Epithelial cell of esophagus (primary cell): Measurements from ENCODE around the gene COL9A1.
"Not testable (repeated sequence)": the region's sequence is repeated elsewhere in the genome, so short reads cannot be mapped to it uniquely, and the experiment has no call there.

Experiments
- DNase-seq: peaks from one replicate; pipeline ENCODE4 v3.0.0; 2010; ENCODE audit warnings: low read depth
- H3K4me3 ChIP-seq: 2 replicates; pipeline ENCODE4 v1.5.1; 2011; ENCODE audit warnings: mild to moderate bottlenecking, low read length, control low read depth
- TF ChIP-seq, protein P1 (sequence below): IDR thresholded peaks from 2 replicates; pipeline ENCODE4 v1.5.1; 2011; ENCODE audit warnings: low read depth, mild to moderate bottlenecking, low read length, control low read depth, inconsistent platforms; ENCODE audit not compliant: insufficient read depth; ENCODE audit errors: missing control alignments

The COL9A1 gene

DNA sequence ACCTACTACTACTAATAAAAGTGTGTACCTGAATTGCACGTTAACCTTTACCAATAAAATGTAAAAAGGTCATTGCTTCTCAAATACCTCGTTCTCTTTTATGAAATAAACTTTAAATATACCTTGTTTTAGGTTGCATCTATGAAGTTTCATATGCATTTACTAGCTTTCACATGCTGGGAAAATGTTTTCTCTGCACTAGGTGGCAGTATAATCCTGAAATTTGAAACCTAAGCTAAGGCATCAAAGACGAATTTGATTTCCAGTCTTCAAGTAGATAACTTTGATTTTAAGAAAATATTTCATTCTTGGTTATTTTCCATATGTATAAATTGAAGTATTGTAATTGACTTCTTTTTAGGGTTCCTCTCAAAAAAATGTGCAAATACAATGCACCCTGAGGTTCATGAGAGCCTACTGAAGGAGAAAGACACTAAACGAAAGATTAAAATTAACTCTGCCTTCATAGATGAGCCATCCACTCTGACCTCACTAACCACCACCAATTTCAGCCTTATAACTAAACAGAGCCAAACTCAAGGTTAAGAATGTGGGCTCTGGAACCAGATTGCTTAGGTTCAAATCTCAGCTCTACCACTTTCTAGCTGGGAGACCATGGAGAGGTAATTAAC, 7.3 kb upstream of the COL9A1 start:
- TF ChIP-seq, protein P1, sequence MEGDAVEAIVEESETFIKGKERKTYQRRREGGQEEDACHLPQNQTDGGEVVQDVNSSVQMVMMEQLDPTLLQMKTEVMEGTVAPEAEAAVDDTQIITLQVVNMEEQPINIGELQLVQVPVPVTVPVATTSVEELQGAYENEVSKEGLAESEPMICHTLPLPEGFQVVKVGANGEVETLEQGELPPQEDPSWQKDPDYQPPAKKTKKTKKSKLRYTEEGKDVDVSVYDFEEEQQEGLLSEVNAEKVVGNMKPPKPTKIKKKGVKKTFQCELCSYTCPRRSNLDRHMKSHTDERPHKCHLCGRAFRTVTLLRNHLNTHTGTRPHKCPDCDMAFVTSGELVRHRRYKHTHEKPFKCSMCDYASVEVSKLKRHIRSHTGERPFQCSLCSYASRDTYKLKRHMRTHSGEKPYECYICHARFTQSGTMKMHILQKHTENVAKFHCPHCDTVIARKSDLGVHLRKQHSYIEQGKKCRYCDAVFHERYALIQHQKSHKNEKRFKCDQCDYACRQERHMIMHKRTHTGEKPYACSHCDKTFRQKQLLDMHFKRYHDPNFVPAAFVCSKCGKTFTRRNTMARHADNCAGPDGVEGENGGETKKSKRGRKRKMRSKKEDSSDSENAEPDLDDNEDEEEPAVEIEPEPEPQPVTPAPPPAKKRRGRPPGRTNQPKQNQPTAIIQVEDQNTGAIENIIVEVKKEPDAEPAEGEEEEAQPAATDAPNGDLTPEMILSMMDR = peak; percentile 48
- peak; percentile 69 for DNase-seq
- H3K4me3 ChIP-seq = no peak overlapping the region

DNA sequence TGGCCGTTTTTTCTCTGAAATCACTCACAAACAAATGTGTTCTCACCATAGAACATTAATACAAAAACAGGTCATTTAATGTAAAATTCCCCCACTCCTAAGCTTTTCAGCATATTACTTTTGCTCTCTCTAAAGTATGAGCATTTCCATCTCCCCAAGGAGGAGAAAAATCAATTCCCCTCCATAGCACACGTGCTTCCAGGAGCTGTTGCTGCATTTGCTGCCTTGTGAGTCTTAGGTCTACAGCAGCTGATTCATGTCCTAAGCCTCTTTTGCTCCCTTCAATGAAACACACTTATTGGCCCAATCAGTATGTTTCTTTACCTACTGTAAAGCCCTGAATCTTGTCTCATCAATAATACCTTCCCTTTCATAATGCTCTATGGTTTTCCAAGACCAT, 6.4 kb upstream of the COL9A1 start:
- no peak overlapping the region for H3K4me3 ChIP-seq
- TF ChIP-seq, protein P1 = no peak
- peak; percentile 6 for DNase-seq

DNA sequence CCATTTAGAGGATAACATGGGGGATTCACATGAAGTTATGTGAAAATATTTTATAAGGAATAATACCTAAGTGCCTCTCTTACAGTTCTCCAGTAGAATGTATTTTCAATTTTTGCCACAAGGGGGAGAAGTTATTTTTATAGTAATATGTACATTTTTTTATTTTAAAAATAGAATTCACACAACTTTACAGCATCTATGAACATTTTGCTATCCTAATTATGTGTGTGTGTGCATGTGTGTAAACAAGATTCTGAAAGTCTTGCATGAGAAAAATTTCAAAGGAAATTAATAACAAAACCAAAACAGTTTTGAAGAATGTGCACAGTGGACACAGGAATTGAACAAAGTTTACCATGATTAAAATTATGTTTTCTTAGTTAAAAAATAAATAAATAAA, 5.3 kb upstream of the COL9A1 start:
- TF ChIP-seq, protein P1 = peak; percentile 7
- not testable (repeated sequence) for DNase-seq, H3K4me3 ChIP-seq

DNA sequence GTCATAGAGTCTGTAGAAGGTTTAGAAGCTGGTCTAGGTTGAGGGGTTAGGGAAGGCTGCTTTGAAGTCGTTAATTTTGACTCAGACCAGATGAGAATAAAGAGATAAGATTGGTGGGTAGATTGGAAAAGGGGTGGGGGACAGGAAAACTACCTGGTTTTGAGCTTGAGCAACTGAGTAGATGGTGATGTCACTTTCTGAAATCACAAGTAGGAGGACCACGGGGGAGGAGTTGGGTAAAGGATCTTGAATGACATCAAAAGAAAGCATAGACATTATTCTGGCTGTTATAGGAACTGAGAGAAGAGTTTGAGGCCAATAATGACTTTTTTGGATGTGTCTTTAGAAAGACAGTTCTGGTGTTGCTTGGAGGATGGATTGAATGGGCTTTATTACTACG, 4.1 kb upstream of the COL9A1 start:
- TF ChIP-seq, protein P1 = no peak
- H3K4me3 ChIP-seq = no peak overlapping the region
- no peak for DNase-seq

DNA sequence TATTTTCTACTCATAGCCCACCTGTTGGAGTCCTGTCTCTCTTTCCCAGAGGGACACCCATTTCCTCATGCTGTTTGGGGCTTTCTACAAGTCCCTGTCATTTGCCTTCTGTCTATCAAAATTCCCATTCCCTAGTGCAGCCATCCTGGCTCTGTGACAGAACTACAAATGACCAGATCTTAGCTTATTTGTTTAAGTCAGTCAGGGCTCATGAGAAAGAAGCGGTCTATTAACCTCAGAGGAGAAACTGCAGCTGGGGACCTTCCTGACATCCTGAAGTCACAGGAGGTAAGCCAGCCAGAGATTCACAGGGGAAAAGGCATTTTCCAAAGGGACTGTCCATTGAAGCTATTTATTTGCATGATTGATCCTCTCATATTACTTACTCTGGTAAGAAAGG, 1.7 kb upstream of the COL9A1 start:
- DNase-seq = no peak
- H3K4me3 ChIP-seq = no peak overlapping the region
- TF ChIP-seq, protein P1 = no peak

DNA sequence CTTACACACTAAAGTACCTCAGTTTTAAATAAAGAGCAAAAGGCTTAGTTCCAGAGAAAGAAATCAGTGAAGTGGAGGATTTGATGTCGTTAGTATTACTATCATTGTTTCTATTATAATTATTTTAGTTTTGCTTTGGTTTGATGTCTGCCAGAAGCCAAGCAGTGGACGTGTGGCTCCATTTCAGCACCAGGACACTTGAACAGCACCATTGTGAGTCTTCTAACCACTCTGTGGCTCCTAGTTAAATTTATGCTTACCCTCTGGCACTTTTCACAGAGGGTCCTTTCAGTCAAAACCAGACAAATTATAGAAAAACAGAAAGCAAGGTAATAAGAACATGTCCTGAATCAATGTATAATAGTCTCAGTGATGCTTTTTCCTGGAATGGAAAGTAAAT, 3.4 kb downstream of the COL9A1 start:
- peak; percentile 35 for DNase-seq
- H3K4me3 ChIP-seq = no peak overlapping the region
- TF ChIP-seq, protein P1 = no peak

DNA sequence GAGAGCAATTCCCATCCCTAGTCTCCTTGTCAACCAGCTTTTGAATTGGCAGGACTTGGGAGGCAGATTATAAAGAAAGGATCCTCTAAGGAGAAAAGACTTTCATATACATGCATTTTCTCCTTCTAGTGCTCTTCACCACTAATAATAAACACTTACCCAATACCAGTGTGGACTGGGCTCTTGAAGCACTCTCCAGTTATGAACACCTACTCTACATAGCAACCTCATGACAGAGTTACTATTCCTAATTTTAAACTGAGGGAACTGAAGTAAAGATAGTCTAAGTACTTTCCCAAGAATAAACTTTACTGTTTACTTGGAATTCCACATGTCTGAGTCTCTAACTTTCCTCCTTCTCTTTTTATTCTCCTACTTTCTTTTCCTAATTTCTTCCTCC, 4.8 kb downstream of the COL9A1 start:
- TF ChIP-seq, protein P1 = no peak
- no peak for DNase-seq
- no peak overlapping the region for H3K4me3 ChIP-seq
